Loucy (cell line): ENCODE results near the gene PHACTR1.

Source experiments
- H2AFZ ChIP-seq: fragments of 200-600 bp; sonication (generic); 2 replicates; pipeline ENCODE4 v1.6.0; 2016; ENCODE audit warnings: antibody characterized with exemption, mild to moderate bottlenecking, low read length, moderate library complexity
- H3F3A ChIP-seq: fragments of 200-600 bp; 2 replicates; pipeline ENCODE4 v1.6.0; 2016; ENCODE audit warnings: antibody characterized with exemption, low read depth, mild to moderate bottlenecking
- H3K27me3 ChIP-seq: fragments of 200-600 bp; sonication (generic); 2 replicates; pipeline ENCODE4 v1.6.1; 2014; ENCODE audit warnings: low read length, mild to moderate bottlenecking; ENCODE audit not compliant: insufficient read depth, poor library complexity, severe bottlenecking
- H3K36me3 ChIP-seq: fragments of 200-600 bp; sonication (generic); 2 replicates; pipeline ENCODE4 v1.6.1; 2016; ENCODE audit warnings: low read length; ENCODE audit not compliant: insufficient read depth
- H3K4me1 ChIP-seq: fragments of 200-600 bp; sonication (generic); 2 replicates; pipeline ENCODE4 v1.5.1; 2014; ENCODE audit warnings: low read length, mild to moderate bottlenecking; ENCODE audit not compliant: insufficient read depth, poor library complexity, severe bottlenecking
- H3K4me2 ChIP-seq: fragments of 200-600 bp; sonication (generic); 2 replicates; pipeline ENCODE4 v1.6.0; 2014; ENCODE audit warnings: antibody characterized with exemption, low read length, low read depth, mild to moderate bottlenecking; ENCODE audit not compliant: poor library complexity, severe bottlenecking
- H3K4me3 ChIP-seq: fragments of 200-600 bp; sonication (generic); 2 replicates; pipeline ENCODE4 v1.5.1; 2014; ENCODE audit warnings: low read length, mild to moderate bottlenecking, mixed read lengths; ENCODE audit not compliant: poor library complexity, severe bottlenecking
- H3K79me2 ChIP-seq: fragments of 200-600 bp; sonication (generic); 2 replicates; pipeline ENCODE4 v1.6.1; 2014; ENCODE audit warnings: low read length; ENCODE audit not compliant: insufficient read depth
- H3K9ac ChIP-seq: fragments of 200-600 bp; sonication (generic); 2 replicates; pipeline ENCODE4 v1.6.0; 2014; ENCODE audit warnings: mild to moderate bottlenecking, low read depth, low read length, moderate library complexity; ENCODE audit not compliant: poor library complexity, severe bottlenecking
- H3K9me2 ChIP-seq: fragments of 200-600 bp; sonication (generic); replicated peaks from 2 replicates; pipeline ENCODE4 v1.6.1; 2016; ENCODE audit warnings: low read depth, low read length, mixed read lengths
- H3K9me3 ChIP-seq: fragments of 200-600 bp; sonication (generic); 2 replicates; pipeline ENCODE4 v1.6.1; 2014; ENCODE audit warnings: mild to moderate bottlenecking, antibody characterized with exemption, low read length, low read depth; ENCODE audit not compliant: insufficient read depth
- H4K20me1 ChIP-seq: fragments of 200-600 bp; sonication (generic); 2 replicates; pipeline ENCODE4 v1.6.0; 2014; ENCODE audit warnings: antibody characterized with exemption, low read length, mild to moderate bottlenecking; ENCODE audit not compliant: insufficient read depth, poor library complexity, severe bottlenecking
- EZH2phosphoT487 ChIP-seq: fragments of 200-600 bp; IDR thresholded peaks from 2 replicates; pipeline ENCODE4 v1.6.1; 2018; ENCODE audit warnings: antibody characterized with exemption, mild to moderate bottlenecking, moderate library complexity, borderline replicate concordance
- TF ChIP-seq, protein P1 (sequence below): fragments of 200-600 bp; sonication (generic); conservative IDR thresholded peaks from 2 replicates; pipeline ENCODE4 v1.5.1; 2014; ENCODE audit warnings: mild to moderate bottlenecking, antibody characterized with exemption, low read length

The PHACTR1 gene

DNA sequence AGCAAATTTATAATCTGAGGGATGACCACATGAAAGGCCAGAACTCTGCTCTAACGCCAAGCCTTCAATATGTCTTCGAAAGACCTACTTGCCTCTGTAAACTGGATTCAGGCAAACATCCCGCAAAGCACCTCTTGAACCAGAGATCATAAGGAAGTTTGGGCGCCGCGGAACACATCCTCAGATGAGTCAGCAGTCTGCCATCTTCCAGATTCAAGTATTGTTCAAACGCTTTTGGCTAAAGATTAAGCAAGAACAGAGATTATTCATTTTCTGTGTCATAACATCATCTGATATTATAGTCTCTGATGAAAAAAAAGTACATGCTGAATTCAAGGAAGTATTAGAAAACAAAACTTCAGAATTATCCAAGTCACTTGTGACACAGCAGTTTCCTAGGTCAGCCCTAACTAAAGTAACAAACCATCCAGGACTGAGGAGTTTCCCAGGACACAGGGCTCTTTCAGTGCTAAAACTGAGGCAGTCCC, 591.0 kb downstream of the PHACTR1 start:
- no peak overlapping the region for H3K9ac ChIP-seq
- no peaks in the 10 kb centered on the region for H3K9me2 ChIP-seq
- no peaks in the 10 kb centered on the region for H3K9me3 ChIP-seq
- H3K4me3 ChIP-seq, result no peak overlapping the region
- no peak overlapping the region for H2AFZ ChIP-seq
- peaks cover 71% of the 10 kb centered on the region; the same call in 1 of the 2 replicates for H3K36me3 ChIP-seq
- TF ChIP-seq, protein P1, sequence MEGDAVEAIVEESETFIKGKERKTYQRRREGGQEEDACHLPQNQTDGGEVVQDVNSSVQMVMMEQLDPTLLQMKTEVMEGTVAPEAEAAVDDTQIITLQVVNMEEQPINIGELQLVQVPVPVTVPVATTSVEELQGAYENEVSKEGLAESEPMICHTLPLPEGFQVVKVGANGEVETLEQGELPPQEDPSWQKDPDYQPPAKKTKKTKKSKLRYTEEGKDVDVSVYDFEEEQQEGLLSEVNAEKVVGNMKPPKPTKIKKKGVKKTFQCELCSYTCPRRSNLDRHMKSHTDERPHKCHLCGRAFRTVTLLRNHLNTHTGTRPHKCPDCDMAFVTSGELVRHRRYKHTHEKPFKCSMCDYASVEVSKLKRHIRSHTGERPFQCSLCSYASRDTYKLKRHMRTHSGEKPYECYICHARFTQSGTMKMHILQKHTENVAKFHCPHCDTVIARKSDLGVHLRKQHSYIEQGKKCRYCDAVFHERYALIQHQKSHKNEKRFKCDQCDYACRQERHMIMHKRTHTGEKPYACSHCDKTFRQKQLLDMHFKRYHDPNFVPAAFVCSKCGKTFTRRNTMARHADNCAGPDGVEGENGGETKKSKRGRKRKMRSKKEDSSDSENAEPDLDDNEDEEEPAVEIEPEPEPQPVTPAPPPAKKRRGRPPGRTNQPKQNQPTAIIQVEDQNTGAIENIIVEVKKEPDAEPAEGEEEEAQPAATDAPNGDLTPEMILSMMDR, result no peak
- TF ChIP-seq EZH2phosphoT487, result no peak
- H3K79me2 ChIP-seq, result no peaks in the 10 kb centered on the region
- H4K20me1 ChIP-seq, result no peaks in the 10 kb centered on the region
- H3K27me3 ChIP-seq, result no peaks in the 10 kb centered on the region
- H3K4me1 ChIP-seq, result no peaks in the 10 kb centered on the region
- no peaks in the 10 kb centered on the region for H3F3A ChIP-seq
- H3K4me2 ChIP-seq, result no peak overlapping the region

DNA sequence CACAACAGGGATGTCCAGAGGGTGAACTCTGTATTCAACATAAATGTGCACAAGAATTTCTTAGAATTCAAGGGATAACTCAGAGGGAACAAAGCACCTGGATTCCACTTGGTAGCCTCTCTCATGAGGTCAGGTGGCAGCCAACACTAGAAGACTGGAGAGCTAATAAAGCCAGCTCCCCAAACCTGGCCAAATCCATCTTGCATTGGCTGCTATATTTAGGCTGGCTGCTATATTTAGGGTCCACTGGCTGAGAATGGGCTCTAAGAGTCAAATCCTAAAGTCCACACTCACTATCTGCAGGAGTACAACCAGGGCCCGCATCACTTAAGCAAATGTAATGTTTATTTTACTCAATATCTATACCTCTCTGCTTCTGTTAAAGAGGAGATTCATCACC, 591.8 kb downstream of the PHACTR1 start:
- Histone ChIP-seq H3K4me2 (no peak overlapping the region), H3K27me3 (no peaks in the 10 kb centered on the region), H3F3A (no peaks in the 10 kb centered on the region)

DNA sequence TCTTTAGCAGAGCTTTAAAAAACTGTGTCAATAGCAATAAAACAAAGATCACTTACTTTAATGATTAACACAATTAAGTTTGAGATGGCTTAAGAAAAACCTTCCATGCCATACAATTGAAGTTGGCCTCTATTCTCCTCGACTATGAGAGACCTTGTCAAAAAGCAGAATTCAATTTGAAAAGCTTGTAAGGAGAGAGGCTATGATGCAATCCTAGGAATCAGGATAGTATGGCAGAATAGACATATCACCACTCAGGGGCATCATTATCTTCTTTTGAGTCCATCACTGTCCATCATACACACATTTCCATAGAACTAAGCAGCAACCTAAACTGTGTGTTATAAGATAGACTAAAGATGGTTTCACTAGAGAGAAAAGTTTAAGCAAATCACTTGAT, 594.6 kb downstream of the PHACTR1 start:
- Histone ChIP-seq H3K4me2 (no peak overlapping the region), H3K9ac (no peak overlapping the region), H2AFZ (no peak overlapping the region), H3K36me3 (peaks cover 59% of the 10 kb centered on the region; the same call in 1 of the 2 replicates), H3F3A (no peaks in the 10 kb centered on the region), H4K20me1 (no peaks in the 10 kb centered on the region), H3K27me3 (no peaks in the 10 kb centered on the region), H3K79me2 (no peaks in the 10 kb centered on the region), H3K9me2 (no peaks in the 10 kb centered on the region), H3K4me3 (no peak overlapping the region), H3K4me1 (no peaks in the 10 kb centered on the region), H3K9me3 (no peaks in the 10 kb centered on the region)
- TF ChIP-seq, protein P1, result no peak
- no peak for TF ChIP-seq EZH2phosphoT487

More for the DNA sequence above, 591.8 kb downstream of the PHACTR1 start:
- H3K9me2 ChIP-seq, result no peaks in the 10 kb centered on the region
- H4K20me1 ChIP-seq, result no peaks in the 10 kb centered on the region
- H3K4me1 ChIP-seq, result no peaks in the 10 kb centered on the region
- no peaks in the 10 kb centered on the region for H3K9me3 ChIP-seq
- no peak overlapping the region for H2AFZ ChIP-seq
- peaks cover 68% of the 10 kb centered on the region; the same call in 1 of the 2 replicates for H3K36me3 ChIP-seq
- H3K9ac ChIP-seq, result no peak overlapping the region
- H3K4me3 ChIP-seq, result no peak overlapping the region
- H3K79me2 ChIP-seq, result no peaks in the 10 kb centered on the region
- no peak for TF ChIP-seq EZH2phosphoT487
- TF ChIP-seq, protein P1, result no peak
